HepG2 (cell line): Measurements from ENCODE around the gene ETV5.

Source experiments
- CTCF ChIP-seq: sonication (generic); formaldehyde crosslinking; IDR thresholded peaks from 2 replicates; pipeline ENCODE4 v1.5.0; 2020; ENCODE audit warnings: mild to moderate bottlenecking, missing genetic modification reagents, moderate library complexity
- ELF4 ChIP-seq: sonication (generic); formaldehyde crosslinking; IDR thresholded peaks from 2 replicates; pipeline ENCODE4 v1.5.0; 2020; ENCODE audit warnings: missing genetic modification reagents, mild to moderate bottlenecking, moderate library complexity, borderline replicate concordance
- HNRNPK ChIP-seq: fragments of 200-400 bp; formaldehyde crosslinking; IDR thresholded peaks from 2 replicates; pipeline ENCODE4 v1.6.1; 2018; ENCODE audit warnings: low read length, low read depth, moderate library complexity, mild to moderate bottlenecking; ENCODE audit not compliant: poor library complexity, severe bottlenecking
- NPAS2 ChIP-seq: sonication (generic); formaldehyde crosslinking; IDR thresholded peaks from 2 replicates; pipeline ENCODE4 v1.8.0; 2022; ENCODE audit warnings: mild to moderate bottlenecking, missing genetic modification reagents, borderline replicate concordance
- SMC3 ChIP-seq: IDR thresholded peaks from 2 replicates; pipeline ENCODE4 v1.6.1; 2011; ENCODE audit warnings: low read length, improper control_type of control experiment
- SOX5 ChIP-seq: IDR thresholded peaks from 2 replicates; pipeline ENCODE4 v1.6.1; 2016; ENCODE audit warnings: borderline replicate concordance
- TAF1 ChIP-seq: sonication (generic); formaldehyde crosslinking; IDR thresholded peaks from 2 replicates; pipeline ENCODE4 v1.4.0; 2020; ENCODE audit warnings: missing genetic modification reagents
- ZFP36 ChIP-seq: fragments of 150-350 bp; IDR thresholded peaks from 2 replicates; pipeline ENCODE4 v1.6.1; 2018; ENCODE audit warnings: borderline replicate concordance, low read length, low read depth; ENCODE audit not compliant: partially characterized antibody
- ZNF124 ChIP-seq: sonication (generic); formaldehyde crosslinking; IDR thresholded peaks from 2 replicates; pipeline ENCODE4 v1.4.0; 2020; ENCODE audit warnings: missing genetic modification reagents
- ZNF138 ChIP-seq: sonication (generic); formaldehyde crosslinking; IDR thresholded peaks from 2 replicates; pipeline ENCODE4 v1.5.0; 2020; ENCODE audit warnings: mild to moderate bottlenecking, low read depth, missing genetic modification reagents
- ZNF34 ChIP-seq: sonication (generic); formaldehyde crosslinking; IDR thresholded peaks from 2 replicates; pipeline ENCODE4 v1.4.0; 2020; ENCODE audit warnings: mild to moderate bottlenecking, missing genetic modification reagents, borderline replicate concordance
- ZNF350 ChIP-seq: sonication (generic); formaldehyde crosslinking; IDR thresholded peaks from 2 replicates; pipeline ENCODE4 v1.4.0; 2020; ENCODE audit warnings: mild to moderate bottlenecking, low read depth, missing genetic modification reagents, borderline replicate concordance
- TF ChIP-seq, protein P1 (sequence below): sonication (generic); formaldehyde crosslinking; IDR thresholded peaks from 2 replicates; pipeline ENCODE4 v1.4.0; 2020; ENCODE audit warnings: missing genetic modification reagents

GRCh38 chr3:186108106-186108940 is 566 bp downstream of the ETV5 start:
- TF ChIP-seq SMC3 (no peak), CTCF (CRISPR knock-in tag) (no peak), HNRNPK (no peak), SOX5 (CRISPR knock-in tag) (no peak), ZNF124 (CRISPR knock-in tag) (no peak), ZNF350 (CRISPR knock-in tag) (no peak), NPAS2 (CRISPR knock-in tag) (no peak), ZNF138 (no peak), ZNF34 (CRISPR knock-in tag) (no peak), ZFP36 (no peak), ELF4 (CRISPR knock-in tag) (no peak), TAF1 (CRISPR knock-in tag) (no peak; the same call in 1 of the 2 replicates)
- TF ChIP-seq, protein P1, sequence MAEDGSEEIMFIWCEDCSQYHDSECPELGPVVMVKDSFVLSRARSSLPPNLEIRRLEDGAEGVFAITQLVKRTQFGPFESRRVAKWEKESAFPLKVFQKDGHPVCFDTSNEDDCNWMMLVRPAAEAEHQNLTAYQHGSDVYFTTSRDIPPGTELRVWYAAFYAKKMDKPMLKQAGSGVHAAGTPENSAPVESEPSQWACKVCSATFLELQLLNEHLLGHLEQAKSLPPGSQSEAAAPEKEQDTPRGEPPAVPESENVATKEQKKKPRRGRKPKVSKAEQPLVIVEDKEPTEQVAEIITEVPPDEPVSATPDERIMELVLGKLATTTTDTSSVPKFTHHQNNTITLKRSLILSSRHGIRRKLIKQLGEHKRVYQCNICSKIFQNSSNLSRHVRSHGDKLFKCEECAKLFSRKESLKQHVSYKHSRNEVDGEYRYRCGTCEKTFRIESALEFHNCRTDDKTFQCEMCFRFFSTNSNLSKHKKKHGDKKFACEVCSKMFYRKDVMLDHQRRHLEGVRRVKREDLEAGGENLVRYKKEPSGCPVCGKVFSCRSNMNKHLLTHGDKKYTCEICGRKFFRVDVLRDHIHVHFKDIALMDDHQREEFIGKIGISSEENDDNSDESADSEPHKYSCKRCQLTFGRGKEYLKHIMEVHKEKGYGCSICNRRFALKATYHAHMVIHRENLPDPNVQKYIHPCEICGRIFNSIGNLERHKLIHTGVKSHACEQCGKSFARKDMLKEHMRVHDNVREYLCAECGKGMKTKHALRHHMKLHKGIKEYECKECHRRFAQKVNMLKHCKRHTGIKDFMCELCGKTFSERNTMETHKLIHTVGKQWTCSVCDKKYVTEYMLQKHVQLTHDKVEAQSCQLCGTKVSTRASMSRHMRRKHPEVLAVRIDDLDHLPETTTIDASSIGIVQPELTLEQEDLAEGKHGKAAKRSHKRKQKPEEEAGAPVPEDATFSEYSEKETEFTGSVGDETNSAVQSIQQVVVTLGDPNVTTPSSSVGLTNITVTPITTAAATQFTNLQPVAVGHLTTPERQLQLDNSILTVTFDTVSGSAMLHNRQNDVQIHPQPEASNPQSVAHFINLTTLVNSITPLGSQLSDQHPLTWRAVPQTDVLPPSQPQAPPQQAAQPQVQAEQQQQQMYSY (CRISPR knock-in tag) = no peak
